ENCODE results near the gene MPZL2. TPM values are rescaled to one million over a fixed set of nuclear protein-coding genes. Genes with fewer than 3 reads are reported as not detected.
A peak's percentile ranks its signal among the peaks of the same experiment; 100 is the strongest.

MPZL2 gene
- total RNA-seq, 1 experiment from 2014 or later, result 1.2 TPM

DNA sequence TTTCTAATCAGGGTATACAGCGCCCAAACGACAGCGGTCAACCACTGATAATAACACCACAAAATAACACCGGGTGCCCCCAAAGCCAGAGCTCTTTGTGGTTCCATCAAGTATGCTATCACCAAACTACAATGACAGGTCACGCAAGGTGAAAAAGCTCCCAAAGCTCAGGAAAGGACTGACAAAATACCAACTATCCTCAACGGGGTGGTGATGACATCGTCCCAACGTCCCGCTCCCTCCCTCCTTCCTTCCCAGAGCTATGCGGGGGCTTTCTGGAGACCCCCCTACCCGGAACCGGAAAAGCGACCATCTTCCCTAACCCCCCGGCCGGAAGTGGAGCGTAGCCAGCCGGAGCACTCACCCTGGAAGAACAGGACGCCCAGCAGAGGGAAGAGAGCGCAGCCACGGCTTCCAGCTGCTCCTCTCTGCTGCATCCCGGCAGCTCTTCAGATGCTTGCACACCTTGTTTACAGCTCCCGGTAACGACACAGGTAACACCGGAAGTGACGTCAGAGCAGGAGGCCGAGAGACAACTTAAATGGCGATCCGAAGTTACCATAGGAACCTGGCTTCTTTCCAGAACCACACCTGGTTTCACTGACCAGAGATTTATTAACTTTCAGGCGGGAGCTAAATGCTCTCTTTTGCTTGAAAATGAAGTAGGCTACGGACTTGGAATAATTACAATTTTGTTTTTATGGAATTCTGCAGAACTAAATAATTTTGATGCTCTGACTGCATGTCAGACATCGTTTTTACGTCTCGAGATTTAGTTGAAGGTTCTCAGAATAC, 12.0 kb downstream of the MPZL2 start, which contains the start of gene MPZL3 (continued):
- TF ChIP-seq MLX (CRISPR knock-in tag; IDR thresholded peaks at IDR 0.05) (no peak), JUN (CRISPR knock-in tag; IDR thresholded peaks at IDR 0.05) (no peak), CREM (CRISPR knock-in tag; IDR thresholded peaks at IDR 0.05) (peak; percentile 92), ZNF423 (CRISPR knock-in tag; IDR thresholded peaks at IDR 0.05) (0 out of 2 replicates have a peak, but pooled peaks have one; percentile 41), NFYB (CRISPR knock-in tag; conservative IDR thresholded peaks at IDR 0.05; ENCODE audit: low read depth) (no peak), CDX4 (CRISPR knock-in tag; IDR thresholded peaks at IDR 0.05; ENCODE audit: borderline replicate concordance) (no peak), FOXK1 (CRISPR knock-in tag; IDR thresholded peaks at IDR 0.05) (peak; percentile 78), ZNF512 (CRISPR knock-in tag; IDR thresholded peaks at IDR 0.05; ENCODE audit: borderline replicate concordance) (no peak), ELF4 (CRISPR knock-in tag; IDR thresholded peaks at IDR 0.05; ENCODE audit: low read depth) (no peak), KAT7 (CRISPR knock-in tag; IDR thresholded peaks at IDR 0.05; ENCODE audit: borderline replicate concordance) (no peak), FOXJ3 (CRISPR knock-in tag; IDR thresholded peaks at IDR 0.05; ENCODE audit: borderline replicate concordance) (no peak), E2F4 (CRISPR knock-in tag; IDR thresholded peaks at IDR 0.05; ENCODE audit: borderline replicate concordance, low read depth) (no peak), SP1 (CRISPR knock-in tag; conservative IDR thresholded peaks at IDR 0.05) (peak; percentile 49; the same call in 1 of the 2 replicates), ZNF532 (CRISPR knock-in tag; IDR thresholded peaks at IDR 0.05; ENCODE audit: borderline replicate concordance) (0 out of 2 replicates have a peak, but pooled peaks have one; percentile 29), ZNF416 (CRISPR knock-in tag; IDR thresholded peaks at IDR 0.05) (0 out of 2 replicates have a peak, but pooled peaks have one; percentile 35), TEAD1 (CRISPR knock-in tag; IDR thresholded peaks at IDR 0.05) (0 out of 2 replicates have a peak, but pooled peaks have one; percentile 36), SMAD4 (CRISPR knock-in tag; IDR thresholded peaks at IDR 0.05) (no peak)
- TF ChIP-seq, protein P1, sequence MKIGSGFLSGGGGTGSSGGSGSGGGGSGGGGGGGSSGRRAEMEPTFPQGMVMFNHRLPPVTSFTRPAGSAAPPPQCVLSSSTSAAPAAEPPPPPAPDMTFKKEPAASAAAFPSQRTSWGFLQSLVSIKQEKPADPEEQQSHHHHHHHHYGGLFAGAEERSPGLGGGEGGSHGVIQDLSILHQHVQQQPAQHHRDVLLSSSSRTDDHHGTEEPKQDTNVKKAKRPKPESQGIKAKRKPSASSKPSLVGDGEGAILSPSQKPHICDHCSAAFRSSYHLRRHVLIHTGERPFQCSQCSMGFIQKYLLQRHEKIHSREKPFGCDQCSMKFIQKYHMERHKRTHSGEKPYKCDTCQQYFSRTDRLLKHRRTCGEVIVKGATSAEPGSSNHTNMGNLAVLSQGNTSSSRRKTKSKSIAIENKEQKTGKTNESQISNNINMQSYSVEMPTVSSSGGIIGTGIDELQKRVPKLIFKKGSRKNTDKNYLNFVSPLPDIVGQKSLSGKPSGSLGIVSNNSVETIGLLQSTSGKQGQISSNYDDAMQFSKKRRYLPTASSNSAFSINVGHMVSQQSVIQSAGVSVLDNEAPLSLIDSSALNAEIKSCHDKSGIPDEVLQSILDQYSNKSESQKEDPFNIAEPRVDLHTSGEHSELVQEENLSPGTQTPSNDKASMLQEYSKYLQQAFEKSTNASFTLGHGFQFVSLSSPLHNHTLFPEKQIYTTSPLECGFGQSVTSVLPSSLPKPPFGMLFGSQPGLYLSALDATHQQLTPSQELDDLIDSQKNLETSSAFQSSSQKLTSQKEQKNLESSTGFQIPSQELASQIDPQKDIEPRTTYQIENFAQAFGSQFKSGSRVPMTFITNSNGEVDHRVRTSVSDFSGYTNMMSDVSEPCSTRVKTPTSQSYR (CRISPR knock-in tag; IDR thresholded peaks at IDR 0.05), result no peak
- TF ChIP-seq, protein P2, sequence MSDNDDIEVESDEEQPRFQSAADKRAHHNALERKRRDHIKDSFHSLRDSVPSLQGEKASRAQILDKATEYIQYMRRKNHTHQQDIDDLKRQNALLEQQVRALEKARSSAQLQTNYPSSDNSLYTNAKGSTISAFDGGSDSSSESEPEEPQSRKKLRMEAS (CRISPR knock-in tag; IDR thresholded peaks at IDR 0.05), result 0 out of 2 replicates have a peak, but pooled peaks have one; percentile 38
- TF ChIP-seq, protein P3, sequence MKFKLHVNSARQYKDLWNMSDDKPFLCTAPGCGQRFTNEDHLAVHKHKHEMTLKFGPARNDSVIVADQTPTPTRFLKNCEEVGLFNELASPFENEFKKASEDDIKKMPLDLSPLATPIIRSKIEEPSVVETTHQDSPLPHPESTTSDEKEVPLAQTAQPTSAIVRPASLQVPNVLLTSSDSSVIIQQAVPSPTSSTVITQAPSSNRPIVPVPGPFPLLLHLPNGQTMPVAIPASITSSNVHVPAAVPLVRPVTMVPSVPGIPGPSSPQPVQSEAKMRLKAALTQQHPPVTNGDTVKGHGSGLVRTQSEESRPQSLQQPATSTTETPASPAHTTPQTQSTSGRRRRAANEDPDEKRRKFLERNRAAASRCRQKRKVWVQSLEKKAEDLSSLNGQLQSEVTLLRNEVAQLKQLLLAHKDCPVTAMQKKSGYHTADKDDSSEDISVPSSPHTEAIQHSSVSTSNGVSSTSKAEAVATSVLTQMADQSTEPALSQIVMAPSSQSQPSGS (CRISPR knock-in tag; IDR thresholded peaks at IDR 0.05; ENCODE audit: borderline replicate concordance, low read depth), result no peak

Measured in WTC11 (cell line).